HG02884 (cell line): ENCODE measurements around the gene RHEX.
"Not testable (repeated sequence)": the region's sequence is repeated elsewhere in the genome, so short reads cannot be mapped to it uniquely, and the experiment has no call there.

Experiments used
- ATAC-seq: cut with Tn5 transposase; IDR thresholded peaks from one replicate; pipeline ENCODE4 v1.9.1; 2021; ENCODE audit warnings: mild to moderate bottlenecking, moderate library complexity; ENCODE audit not compliant: unreplicated experiment

RHEX gene

DNA sequence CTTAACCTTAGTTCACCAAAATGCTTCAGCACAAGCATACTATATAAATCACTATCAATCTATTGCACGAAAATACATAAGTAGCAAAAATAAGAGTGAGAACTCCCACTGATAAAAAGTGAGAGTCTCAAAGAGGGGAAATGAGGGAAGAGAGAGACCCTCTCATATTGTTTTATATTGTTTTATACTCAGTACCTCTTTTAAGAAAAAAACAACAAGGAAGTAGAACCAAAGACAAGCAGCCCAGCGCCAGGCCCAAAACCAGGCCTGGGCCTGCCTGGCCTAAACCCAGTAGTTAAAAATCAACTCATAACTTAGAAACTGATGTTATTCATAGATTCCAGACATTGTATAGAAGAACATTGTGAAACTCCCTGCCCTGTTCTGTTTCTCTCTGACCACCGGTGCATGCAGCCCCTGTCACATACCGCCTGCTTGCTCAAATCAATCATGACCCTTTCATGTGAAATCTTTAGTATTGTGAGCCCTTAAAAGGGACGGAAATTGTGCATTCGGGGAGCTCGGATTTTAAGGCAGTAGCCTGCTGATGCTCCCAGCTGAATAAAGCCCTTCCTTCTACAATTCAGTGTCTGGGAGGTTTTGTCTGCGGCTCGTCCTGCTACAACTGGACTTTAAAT is 5.4 kb downstream of the RHEX start:
- not testable (repeated sequence) for ATAC-seq

DNA sequence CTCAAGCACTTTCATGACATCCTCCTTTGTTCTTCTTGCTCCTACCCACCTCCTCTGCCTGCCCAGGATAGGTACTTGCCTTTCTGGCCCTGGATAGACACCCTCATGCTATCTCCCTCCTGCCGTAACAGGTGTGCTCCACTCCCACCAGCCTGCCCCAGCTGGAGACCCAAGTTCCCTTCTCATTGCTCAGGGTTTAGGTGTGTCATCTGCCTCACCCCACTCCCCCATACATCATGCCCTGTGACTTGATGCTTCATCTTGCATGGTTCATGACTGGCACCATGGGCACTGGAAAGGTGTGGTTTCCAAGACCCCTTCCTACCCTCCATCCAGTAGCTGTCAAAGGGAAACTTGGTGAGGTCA is 5.9 kb downstream of the RHEX start:
- ATAC-seq: no peak

GRCh38 chr1:206059355-206059915 is 6.5 kb downstream of the RHEX start:
- no peak for ATAC-seq

GRCh38 chr1:206060844-206061243 is 7.9 kb downstream of the RHEX start:
- ATAC-seq: no peak

GRCh38 chr1:206062464-206062863 is 9.5 kb downstream of the RHEX start:
- no peak for ATAC-seq

- not testable (repeated sequence) for ATAC-seq
Observed at GRCh38 chr1:206064001-206064400, 11.0 kb downstream of the RHEX start.

GRCh38 chr1:206064501-206064900 is 11.5 kb downstream of the RHEX start:
- not testable (repeated sequence) for ATAC-seq

GRCh38 chr1:206065547-206066145 is 12.7 kb downstream of the RHEX start:
- no peak for ATAC-seq

- ATAC-seq: no peak
Observed at GRCh38 chr1:206066479-206067171, 13.7 kb downstream of the RHEX start.

GRCh38 chr1:206067486-206068227 is 14.7 kb downstream of the RHEX start:
- no peak for ATAC-seq

DNA sequence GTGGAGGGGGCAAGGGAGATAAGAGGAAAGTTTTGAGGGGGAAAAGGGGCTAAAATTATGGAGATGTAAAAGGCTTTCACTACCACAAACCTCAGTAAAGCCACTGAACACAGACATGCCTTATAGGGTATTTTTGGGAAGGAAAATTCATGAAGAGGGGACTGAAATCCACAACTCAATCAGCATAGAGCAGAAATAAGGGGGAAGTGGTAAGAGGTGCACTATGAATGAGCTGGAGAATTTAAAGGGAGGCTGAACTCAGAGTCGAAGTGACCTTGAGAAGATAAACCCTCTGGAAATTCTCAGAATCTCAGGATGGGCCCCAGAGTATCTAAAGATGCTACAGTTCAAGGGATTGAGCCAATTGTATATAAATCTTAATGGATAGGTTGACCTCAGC is 15.3 kb downstream of the RHEX start:
- ATAC-seq: no peak

- no peak for ATAC-seq
Observed at GRCh38 chr1:206070627-206071304, 17.8 kb downstream of the RHEX start.

DNA sequence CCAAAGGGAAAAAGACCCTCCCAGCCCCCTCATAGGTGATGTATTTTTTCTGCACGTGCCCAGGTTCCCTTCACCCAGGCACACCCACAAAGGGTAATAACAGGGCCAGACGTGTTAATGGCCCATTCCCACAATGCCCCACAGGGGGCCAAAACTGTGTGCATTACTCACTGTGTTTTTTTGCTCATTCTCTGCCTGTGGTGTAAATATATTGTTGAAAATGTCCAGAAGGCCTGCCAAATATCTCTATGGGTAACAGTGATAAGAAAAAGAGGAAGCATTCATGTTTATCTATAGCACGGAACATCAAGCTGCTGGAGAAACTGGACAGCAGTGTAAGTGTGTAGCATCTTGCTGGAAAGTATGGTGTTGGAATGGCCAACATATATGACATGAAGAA is 21.9 kb downstream of the RHEX start:
- no peak for ATAC-seq

DNA sequence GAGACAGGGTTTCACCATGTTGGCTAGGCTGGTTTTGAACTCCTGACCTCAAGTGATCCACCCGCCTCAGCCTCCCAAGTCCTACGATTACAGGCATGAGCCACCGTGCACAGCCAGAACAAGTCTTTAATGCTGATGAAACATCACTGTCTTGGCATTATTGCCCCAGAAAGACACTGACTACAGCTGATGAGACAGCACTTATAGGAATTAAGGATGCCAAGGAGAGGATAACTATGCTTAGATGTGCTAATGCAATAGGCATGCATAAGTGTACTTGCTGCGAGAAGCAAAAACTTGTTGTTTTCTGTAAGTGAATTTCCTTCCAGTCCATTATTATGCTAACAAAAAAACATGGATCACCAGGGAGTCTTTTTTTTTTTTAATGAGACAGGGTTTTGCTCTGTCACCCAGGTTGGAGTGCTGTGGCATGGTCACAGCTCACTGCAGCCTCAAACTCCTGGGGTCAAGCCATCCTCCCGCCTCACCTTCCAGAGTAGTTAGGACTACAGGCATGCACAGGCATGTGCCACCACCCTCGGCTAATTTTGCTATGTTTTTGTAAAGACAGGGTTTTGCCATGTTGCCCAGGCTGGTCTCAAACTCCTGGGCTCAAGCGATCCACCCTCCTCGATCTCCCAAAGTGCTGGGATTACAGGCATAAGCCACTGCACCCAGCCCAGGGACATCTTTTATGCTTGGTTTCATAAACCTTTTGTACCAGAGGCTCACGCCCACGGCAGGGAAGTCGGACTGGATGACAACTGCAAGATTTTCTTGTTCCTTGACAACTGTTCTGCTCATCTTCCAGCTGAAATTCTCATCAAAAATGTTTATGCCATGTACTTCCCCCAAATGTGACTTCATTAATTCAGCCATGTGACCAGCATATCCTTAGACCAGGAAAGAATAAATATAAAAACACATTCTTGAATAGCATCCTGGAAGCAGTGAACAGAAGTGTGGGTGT is 23.1 kb downstream of the RHEX start:
- no peak for ATAC-seq

DNA sequence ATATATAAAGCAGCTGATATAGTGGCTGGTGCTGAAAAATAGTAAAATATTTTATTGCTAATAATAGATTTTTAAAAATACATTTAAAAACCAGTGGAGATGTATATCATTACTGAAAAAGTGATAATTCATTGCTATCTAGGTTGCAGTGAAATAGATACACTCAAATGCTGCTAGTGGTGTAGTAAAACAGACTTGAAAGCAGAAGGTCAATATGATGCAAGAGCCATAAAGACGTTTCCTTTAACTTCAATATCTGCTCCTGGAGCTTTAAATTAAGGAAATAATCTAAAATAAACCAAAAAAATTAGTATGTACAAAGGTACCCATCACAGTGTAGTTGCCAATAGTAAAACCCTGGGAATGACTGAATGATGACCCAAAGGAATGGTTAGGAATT is 26.2 kb downstream of the RHEX start:
- ATAC-seq: no peak

- ATAC-seq: no peak
Observed at GRCh38 chr1:206080026-206080820, 27.2 kb downstream of the RHEX start.

- ATAC-seq: no peak
Observed at GRCh38 chr1:206081856-206082255, 28.9 kb downstream of the RHEX start.

DNA sequence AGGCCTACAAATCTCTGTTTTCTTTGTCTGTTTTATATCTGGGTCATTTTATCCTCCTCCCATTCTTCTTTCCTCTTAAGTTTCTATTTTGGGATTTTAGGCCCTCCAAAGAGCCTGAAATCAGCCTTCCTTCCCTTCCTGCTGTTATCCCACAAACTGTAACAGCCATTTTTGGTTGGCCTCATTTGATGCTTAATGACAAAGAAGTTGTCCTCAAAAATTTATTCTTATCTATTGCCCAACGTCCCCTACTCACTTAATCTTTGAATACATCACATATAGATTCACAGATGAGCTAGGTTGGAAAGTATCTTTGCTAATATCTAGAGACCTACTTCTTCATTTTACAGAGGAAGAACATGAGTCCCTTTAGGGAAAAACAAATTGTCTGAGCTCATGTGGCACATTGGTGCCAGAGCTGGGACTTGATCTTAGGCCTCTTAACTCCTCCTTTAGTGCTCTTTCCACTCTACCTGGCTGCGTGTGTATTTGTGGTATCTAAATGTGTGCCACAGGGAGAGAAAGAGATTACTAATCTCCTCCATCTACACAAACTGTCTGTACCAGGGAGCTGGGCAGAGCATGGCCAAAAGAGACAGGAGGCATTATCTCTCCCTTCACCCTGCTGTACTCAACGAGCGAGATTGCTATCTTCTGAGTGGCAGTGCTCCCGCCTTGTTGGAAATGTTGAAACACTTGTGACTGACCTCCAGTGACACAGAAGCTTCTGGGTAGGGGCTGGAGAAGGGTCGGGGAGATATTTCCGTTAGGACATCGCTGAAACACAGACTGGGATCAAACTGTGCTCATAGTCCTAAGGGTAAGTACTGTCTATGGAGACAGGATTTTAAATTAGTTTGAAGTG is 30.1 kb downstream of the RHEX start:
- no peak for ATAC-seq
